Measurements from ENCODE around the gene AGER. TPM values are rescaled to one million over a fixed set of nuclear protein-coding genes. Genes with fewer than 3 reads are reported as not detected.

The AGER gene
- polyA plus RNA-seq, 2 of the 4 experiments (the other 2 are of a cell fraction): 1.6 to 2.4 TPM

- FAIRE-seq (no peak), DNase-seq (ENCODE audit: low read depth in 1 of 2, low spot score in 1 of 2) (no peak), ATAC-seq (no peak)
- ChIA-PET CTCF (no interaction called here), POLR2A (no interaction called here)
- TF ChIP-seq TFCP2L1 (CRISPR knock-in tag; IDR thresholded peaks at IDR 0.05) (no peak), MAFK (IDR thresholded peaks at IDR 0.05; ENCODE audit: partially characterized antibody) (no peak), RARB (CRISPR knock-in tag; IDR thresholded peaks at IDR 0.05) (no peak)
- no peaks in the 10 kb centered on the region for H3K4me1 ChIP-seq
- no peak overlapping the region for H3K4me3 ChIP-seq
- H3K27ac ChIP-seq: no peak overlapping the region
- H3K9me3 ChIP-seq: no peaks in the 10 kb centered on the region
- no peak overlapping the region for H3K4me2 ChIP-seq
- 32% methylated on average over 3 of the region's 3 CpGs for WGBS (ENCODE audit: missing lambda C conversion rate)
Observed at GRCh38 chr6:32214126-32214525, 30.1 kb upstream of the AGER start.

GRCh38 chr6:32213649-32214048 lies 29.6 kb upstream of the AGER start:
- ChIA-PET CTCF (no interaction called here), POLR2A (no interaction called here)
- ATAC-seq: no peak
- Histone ChIP-seq H3K27ac (no peak overlapping the region), H3K4me1 (no peaks in the 10 kb centered on the region), H3K9me3 (no peaks in the 10 kb centered on the region), H3K4me3 (no peak overlapping the region), H3K4me2 (no peak overlapping the region)
- 55% methylated on average over 5 of the region's 6 CpGs for WGBS (ENCODE audit: missing lambda C conversion rate)
- no peak for DNase-seq (ENCODE audit: low read depth in 1 of 2, low spot score in 1 of 2)
- TF ChIP-seq RAD21 (conservative IDR thresholded peaks at IDR 0.05 in 1 of 2, IDR thresholded peaks at IDR 0.05 in 1 of 2): no peak
- TF ChIP-seq CHD4 (IDR thresholded peaks at IDR 0.05; ENCODE audit: borderline replicate concordance): no peak
- TF ChIP-seq TP53 (CRISPR knock-in tag; IDR thresholded peaks at IDR 0.05): no peak
- no peak for TF ChIP-seq CBX8 (IDR thresholded peaks at IDR 0.05)
- TF ChIP-seq NR3C1 (IDR thresholded peaks at IDR 0.05): no peak
- TF ChIP-seq MAFK (IDR thresholded peaks at IDR 0.05; ENCODE audit: partially characterized antibody): no peak
- TF ChIP-seq POLR2A (IDR thresholded peaks at IDR 0.05; ENCODE audit: low read length): no peak
- no peak for TF ChIP-seq FOXS1 (CRISPR knock-in tag; IDR thresholded peaks at IDR 0.05)
- FAIRE-seq: no peak

GRCh38 chr6:32212076-32212760 lies 28.2 kb upstream of the AGER start:
- DNase-seq (ENCODE audit: low read depth in 1 of 2, low spot score in 1 of 2) (no peak), FAIRE-seq (no peak), ATAC-seq (no peak)
- H3K4me2 ChIP-seq: no peak overlapping the region
- TF ChIP-seq BHLHE40 (IDR thresholded peaks at IDR 0.05; ENCODE audit: low read depth, low read length) (no peak), KDM5A (IDR thresholded peaks at IDR 0.05) (no peak), CHD2 (IDR thresholded peaks at IDR 0.05; ENCODE audit: low read length, partially characterized antibody) (no peak), CHD4 (IDR thresholded peaks at IDR 0.05; ENCODE audit: borderline replicate concordance) (no peak), BCL3 (IDR thresholded peaks at IDR 0.05) (no peak), KDM1A (IDR thresholded peaks at IDR 0.05; ENCODE audit: low read depth) (no peak), ZSCAN20 (CRISPR knock-in tag; IDR thresholded peaks at IDR 0.05) (no peak), EHMT2 (IDR thresholded peaks at IDR 0.05; ENCODE audit: low read depth) (no peak), TFCP2L1 (CRISPR knock-in tag; IDR thresholded peaks at IDR 0.05) (no peak), EHF (CRISPR knock-in tag; IDR thresholded peaks at IDR 0.05) (no peak), RNF2 (IDR thresholded peaks at IDR 0.05; ENCODE audit: borderline replicate concordance, low read depth) (no peak)
- TF ChIP-seq, protein P1, sequence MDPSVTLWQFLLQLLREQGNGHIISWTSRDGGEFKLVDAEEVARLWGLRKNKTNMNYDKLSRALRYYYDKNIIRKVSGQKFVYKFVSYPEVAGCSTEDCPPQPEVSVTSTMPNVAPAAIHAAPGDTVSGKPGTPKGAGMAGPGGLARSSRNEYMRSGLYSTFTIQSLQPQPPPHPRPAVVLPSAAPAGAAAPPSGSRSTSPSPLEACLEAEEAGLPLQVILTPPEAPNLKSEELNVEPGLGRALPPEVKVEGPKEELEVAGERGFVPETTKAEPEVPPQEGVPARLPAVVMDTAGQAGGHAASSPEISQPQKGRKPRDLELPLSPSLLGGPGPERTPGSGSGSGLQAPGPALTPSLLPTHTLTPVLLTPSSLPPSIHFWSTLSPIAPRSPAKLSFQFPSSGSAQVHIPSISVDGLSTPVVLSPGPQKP (IDR thresholded peaks at IDR 0.05; ENCODE audit: low read depth, low read length): no peak
- TF ChIP-seq, protein P2, sequence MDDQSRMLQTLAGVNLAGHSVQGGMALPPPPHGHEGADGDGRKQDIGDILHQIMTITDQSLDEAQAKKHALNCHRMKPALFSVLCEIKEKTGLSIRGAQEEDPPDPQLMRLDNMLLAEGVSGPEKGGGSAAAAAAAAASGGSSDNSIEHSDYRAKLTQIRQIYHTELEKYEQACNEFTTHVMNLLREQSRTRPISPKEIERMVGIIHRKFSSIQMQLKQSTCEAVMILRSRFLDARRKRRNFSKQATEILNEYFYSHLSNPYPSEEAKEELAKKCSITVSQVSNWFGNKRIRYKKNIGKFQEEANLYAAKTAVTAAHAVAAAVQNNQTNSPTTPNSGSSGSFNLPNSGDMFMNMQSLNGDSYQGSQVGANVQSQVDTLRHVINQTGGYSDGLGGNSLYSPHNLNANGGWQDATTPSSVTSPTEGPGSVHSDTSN (IDR thresholded peaks at IDR 0.05): no peak
- POLR2A ChIA-PET: no interaction called here
- no peak overlapping the region for H3K4me3 ChIP-seq
- CTCF ChIA-PET: interaction anchor here (1.5 kb wide), 1 partner anchor 17 kb away, joined by 3 read pairs; no protein-coding TSS in a partner anchor
- no peak overlapping the region for H3K27ac ChIP-seq
- 64% methylated on average over 11 of the region's 12 CpGs for WGBS (ENCODE audit: missing lambda C conversion rate)
- H3K9me3 ChIP-seq: no peaks in the 10 kb centered on the region
- no peaks in the 10 kb centered on the region for H3K4me1 ChIP-seq

Data from A549 (cell line).